Fibroblast of skin of left quadriceps (primary cell): ENCODE results near the gene PACS1.
"Not testable (repeated sequence)": the region's sequence is repeated elsewhere in the genome, so short reads cannot be mapped to it uniquely, and the experiment has no call there.

Source experiments
- DNase-seq, 2 experiments: peaks; one replicate each; pipeline ENCODE4 v3.0.0-alpha.2; 2013; ENCODE audit warnings: low read depth in 2 of 2

Gene PACS1

DNA sequence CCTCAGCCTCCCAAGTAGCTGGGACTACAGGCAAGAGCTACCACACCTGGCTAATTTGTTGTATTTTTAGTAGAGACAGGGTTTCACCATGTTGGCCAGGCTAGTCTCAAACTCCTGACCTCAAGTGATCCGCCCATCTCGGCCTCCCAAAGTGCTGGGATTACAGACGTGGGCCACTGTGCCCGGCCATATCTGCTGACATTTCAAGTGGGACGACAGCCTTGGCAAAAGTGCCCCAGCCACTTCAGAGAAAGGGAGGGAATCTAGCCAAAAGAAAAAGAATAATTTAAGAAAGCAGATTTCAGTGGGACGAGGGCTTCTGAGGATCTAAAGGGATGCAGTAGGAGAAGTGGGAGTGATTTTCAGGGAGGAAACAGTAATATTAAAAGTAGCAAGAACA, 183.0 kb downstream of the PACS1 start:
- DNase-seq: not testable (repeated sequence)

- no peak for DNase-seq
These were observed 188.4 kb downstream of the PACS1 start for GRCh38 chr11:66258473-66258893.

DNA sequence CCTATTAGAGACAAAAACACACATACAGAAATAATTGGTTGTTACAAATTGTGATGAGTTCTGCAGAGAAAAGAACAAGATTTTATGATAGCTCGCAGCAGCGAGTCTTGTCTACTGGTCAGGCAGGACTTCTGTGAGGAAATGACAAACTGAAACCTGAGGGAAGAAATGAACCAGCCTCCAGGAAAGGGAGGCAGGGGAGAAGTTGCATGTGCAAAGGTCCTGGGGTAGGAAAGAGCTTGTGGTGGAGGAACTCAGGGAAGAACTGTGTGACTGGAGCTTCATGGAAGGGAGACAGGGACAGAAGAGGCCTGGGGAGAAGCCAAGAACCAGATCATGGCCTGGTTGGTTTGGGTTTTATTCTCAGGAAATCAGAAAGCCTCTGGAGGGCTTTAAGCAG, 189.2 kb downstream of the PACS1 start:
- DNase-seq: no peak

DNA sequence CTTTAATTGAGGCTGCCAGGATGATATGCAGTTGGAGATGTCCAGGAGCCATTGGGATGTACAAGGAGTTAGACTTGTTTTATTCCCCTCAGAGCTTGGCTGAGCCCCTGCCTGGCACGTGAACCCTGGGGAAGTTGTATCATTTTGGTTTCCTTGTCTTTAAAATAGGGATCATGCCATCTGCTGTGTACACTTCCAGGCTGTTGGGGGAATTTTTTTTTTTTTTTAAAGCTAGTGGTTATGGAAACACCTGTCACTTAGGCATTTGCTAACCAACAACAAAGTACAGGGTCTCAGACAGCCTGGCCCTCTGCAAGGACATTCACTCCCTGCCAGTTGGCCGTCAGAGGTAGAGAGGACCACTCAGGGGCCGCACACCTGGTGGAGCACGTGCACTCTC, 189.9 kb downstream of the PACS1 start:
- DNase-seq: no peak

DNA sequence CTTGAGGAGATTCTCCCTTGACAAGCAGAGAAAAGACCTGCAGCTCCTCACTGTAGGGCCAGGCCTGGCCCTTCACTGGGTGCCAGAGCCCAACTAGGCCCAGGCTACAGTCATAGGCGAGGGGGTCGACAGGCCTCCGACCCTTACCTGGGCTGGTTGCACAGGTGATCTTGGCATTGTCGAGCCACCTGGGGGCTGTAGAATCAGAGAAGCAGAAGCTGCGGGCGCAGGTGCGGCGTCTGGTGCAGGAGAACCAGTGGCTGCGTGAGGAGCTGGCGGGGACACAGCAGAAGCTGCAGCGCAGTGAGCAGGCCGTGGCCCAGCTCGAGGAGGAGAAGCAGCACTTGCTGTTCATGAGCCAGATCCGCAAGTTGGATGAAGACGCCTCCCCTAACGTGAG, 191.5 kb downstream of the PACS1 start:
- no peak for DNase-seq

DNA sequence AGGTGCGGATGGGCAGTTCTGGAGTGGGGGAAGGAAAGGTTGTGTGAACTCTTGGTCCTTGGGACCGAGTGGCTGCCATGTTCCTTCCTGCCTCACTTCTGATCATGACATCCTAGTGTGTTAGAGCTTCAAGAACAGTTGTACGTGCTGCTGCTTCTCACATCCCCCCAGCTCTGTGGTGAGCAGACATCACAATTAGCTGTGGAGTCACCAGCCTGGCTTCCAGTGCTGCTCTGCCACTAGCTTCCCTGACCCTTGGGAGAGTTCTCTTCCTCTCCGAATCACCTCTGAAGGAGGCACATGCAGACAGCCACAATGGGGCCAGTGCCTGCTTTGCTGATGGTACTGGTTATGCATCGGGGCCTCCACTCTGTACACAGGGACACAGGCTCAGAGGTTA, 192.1 kb downstream of the PACS1 start:
- no peak for DNase-seq

DNA sequence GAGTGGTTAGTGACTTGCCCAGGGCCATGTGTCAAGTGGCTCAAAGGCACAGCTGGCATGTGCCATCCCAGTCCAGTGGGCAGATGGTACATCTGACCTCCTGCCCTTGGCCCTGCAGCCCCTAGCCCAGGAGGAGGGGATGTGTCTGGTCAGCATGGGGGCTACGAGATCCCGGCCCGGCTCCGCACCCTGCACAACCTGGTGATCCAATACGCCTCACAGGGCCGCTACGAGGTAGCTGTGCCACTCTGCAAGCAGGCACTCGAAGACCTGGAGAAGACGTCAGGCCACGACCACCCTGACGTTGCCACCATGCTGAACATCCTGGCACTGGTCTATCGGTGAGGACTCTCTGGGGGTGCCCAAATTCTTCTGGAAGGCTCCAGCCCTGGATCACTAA, 192.6 kb downstream of the PACS1 start:
- DNase-seq: no peak

DNA sequence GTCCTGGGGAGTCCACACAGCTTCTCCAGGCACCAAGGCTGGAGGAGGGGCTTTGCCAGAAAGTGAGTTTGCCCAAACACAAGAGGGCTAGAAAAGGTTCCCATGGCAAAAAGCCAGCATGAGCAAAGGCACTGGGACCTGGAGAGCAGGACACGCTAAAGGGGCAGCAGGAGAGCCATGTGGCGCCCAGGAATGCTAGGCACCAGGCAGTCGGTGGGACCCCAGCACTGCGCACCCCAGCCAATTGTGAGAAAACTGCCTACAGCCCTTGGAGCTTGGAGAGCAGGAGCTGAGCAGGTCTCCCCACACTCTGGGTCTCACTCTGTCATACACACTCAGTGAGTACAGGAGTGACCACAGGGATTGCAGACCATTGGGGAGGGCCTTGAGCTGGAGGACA, 193.2 kb downstream of the PACS1 start:
- no peak for DNase-seq

DNA sequence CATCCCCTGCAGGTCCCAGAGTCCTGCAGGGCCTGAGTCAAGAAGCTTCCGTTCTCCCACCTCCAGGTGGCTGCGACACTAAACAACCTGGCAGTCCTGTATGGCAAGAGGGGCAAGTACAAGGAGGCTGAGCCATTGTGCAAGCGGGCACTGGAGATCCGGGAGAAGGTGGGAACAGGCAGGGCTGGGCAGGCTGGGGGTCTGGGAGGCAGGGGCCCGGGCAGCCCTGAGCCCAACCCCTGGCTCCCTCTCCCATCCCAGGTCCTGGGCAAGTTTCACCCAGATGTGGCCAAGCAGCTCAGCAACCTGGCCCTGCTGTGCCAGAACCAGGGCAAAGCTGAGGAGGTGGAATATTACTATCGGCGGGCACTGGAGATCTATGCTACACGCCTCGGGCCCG, 193.7 kb downstream of the PACS1 start:
- DNase-seq: no peak

DNA sequence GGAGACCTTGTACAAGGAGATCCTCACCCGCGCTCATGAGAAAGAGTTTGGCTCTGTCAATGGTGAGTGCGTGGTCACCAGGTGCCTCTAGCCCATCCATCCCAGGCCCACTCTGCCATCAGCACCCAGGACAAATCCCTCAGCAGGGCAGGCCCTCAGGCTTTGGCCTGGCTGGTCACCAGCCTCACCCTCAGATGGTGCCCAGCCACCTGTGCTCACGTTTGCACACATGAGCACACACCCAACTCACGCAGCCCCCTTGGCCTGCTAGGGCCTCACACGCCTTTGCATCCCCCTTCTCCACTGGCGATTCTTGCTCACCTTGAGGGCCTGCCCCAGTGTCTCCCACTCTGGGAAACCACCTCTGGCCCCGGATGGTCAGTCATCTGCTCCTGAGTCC, 194.3 kb downstream of the PACS1 start:
- DNase-seq: no peak

- no peak for DNase-seq
These were observed 194.8 kb downstream of the PACS1 start for GRCh38 chr11:66264914-66265313.

GRCh38 chr11:66265531-66266377, 195.7 kb downstream of the PACS1 start:
- no peak for DNase-seq

DNA sequence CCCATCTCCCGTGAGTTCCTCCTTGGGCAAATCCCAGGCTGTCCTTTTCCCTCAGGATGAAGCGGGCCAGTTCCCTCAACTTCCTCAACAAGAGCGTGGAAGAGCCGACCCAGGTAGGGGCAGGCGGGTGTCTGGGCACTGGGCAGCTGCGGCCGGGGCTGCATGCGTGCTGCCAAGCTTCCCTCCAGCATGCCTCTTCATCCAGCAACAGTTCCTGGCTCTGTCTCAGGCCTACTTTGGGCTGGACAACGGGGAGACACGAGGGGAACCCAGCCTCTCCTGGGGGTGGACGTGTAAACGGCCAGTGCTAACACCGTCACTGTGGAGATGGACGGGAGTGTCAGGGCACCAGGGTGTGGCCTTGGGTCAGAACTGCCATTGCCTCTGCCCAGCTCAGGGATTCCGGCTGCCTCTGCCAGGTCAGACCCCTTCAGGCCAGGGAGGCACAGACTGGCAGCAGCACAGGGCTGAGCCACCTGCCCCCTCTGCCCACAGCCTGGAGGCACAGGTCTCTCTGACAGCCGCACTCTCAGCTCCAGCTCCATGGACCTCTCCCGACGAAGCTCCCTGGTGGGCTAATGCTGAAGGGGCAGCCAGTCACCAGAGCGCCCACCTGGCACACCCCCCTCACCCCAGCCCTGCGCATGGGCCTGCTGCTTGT, 196.4 kb downstream of the PACS1 start:
- DNase-seq: no peak

GRCh38 chr11:66267039-66267378, 196.9 kb downstream of the PACS1 start:
- no peak for DNase-seq

GRCh38 chr11:66267379-66268243, 197.5 kb downstream of the PACS1 start:
- DNase-seq: peak; percentile 75 to 77

- peak; percentile 99 for DNase-seq
These were observed 198.3 kb downstream of the PACS1 start, which contains the start of gene RAB1B for GRCh38 chr11:66268244-66268951. RAB1B (plus strand) TSS chr11:66268639; CDS start chr11:66268680, 41 bp downstream.

DNA sequence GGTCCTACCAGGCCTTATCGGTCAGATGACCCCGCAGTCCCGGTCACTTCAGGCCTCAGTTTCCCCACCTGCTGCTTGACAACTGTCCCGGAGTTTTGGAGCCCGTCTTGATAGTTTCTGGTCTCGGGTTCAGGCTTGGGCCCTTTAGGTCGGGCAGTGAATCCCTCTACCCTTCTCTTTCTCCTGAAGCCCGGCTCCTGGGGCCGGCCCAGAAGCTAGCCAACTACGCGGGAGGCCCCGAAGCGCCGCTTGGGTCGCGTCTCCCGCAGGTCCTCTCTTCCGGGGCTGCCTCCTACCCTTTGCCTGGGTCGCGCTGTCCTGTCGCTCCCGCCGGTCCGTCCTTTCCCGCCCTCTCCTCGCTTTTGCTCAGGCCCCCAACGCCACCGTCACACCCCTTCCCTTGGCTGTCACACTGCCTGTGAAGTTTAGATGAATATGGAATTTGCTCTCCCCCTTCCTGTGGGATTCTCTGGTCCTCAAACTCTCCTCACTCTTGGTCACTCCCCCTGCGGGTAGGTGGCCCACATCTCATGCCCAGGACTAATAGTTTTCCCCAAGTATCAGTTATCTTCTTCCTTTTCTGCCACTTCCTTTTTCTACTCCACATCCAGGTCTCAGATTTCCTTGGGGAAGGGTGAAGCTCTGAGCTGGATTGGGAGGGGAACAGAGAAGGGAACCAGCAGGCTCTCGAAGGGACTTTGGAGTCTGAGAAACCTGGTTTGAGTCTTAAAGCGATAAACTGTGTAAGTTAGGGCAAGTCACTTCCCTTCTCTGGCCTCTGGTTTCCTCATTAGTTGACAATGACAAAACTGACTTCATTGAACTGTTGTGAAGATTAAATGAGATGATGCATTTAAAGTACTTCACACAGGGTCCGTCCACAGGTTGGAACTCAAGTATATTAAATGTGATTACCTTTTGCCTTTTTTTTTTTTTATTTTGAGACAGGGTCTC, 199.2 kb downstream of the PACS1 start:
- no peak for DNase-seq

DNA sequence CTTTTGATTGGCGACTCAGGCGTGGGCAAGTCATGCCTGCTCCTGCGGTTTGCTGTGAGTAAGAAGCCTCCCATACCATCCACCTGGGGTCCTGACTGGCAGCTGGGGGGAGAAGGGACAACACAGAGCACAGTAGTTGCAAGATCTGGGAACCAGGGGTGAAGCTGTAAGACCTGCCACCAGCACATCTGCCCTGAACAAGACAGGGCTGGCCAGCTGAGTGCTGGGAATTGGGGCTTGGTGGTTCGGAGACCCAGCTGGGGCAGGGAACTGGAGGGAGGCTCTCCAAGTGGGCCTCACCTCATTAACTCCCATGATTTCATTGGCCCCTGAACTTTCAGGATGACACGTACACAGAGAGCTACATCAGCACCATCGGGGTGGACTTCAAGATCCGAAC, 201.7 kb downstream of the PACS1 start:
- DNase-seq: no peak

DNA sequence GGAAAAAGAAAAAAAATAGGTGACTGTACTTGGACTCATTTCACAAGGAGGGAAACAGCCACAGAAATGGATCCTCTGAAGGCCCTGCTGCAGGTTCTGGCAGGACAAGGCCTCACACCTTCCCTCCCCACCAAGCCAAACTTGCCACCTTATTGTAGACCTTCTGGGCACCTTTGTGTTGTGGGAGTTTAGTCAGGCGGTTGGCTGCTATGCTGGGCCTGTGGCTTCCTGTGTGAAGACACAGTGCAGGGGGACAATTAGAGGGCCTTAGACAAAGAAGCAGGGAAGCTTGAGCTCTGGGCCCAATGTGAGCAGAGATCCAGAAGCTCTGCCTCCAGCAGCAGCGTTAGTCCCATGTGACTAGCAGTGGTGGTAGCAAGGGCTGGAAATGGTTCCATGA, 202.5 kb downstream of the PACS1 start:
- no peak for DNase-seq

GRCh38 chr11:66274219-66274618, 204.1 kb downstream of the PACS1 start:
- DNase-seq: no peak

GRCh38 chr11:66275396-66275795, 205.3 kb downstream of the PACS1 start:
- no peak for DNase-seq
